ENCODE measurements around the gene SYPL2. TPM values are rescaled to one million over a fixed set of nuclear protein-coding genes. Genes with fewer than 3 reads are reported as not detected.

SYPL2 gene
- total and polyA plus RNA-seq, 2 of the 8 experiments (the other 6 are each of a cell fraction or from before 2014, with no cell fraction given): 1.5 TPM

DNA sequence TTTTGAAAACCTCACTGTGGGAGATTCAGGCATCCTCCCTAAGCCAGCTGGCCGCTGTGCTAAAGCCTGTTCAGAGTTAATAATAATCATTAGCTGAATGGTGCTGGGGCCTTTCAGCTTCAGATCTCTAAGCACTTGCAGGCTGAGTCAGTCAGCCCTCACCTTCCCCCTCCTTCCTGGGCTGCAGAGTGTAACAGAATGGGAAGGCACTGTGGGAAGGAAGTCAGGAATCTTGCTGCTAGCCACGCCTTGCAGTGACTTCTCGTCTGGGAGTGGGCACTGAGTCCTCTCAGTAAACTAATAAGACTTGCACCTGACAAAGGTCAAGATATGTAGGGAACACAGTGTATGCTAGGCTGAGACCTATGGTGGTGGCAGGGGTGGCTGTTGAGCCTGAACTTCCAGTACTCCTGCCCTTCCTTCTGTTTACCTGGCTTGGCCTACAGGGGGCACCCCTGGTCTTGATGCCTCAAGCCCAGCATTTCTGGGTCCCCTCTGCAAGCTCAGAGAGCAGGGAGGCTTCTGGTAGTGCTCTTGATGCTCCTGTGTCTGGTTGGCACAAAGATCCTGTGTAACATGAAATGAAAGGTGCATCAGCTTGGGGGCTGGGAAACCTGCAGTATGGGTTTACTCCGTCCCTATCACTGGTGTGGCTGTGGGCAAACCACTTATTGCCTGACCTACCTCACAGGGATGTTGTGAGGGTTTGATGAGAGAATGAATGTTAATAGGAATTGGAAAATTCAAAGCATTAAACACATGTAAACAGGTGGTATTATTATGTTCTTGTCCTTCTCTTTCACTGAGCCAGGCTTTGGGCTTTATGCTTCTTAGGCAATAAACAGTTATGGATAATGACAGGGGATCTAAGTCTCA lies 33.6 kb downstream of the SYPL2 start:
- 71% methylated on average over 4 of the region's 4 CpGs; no CpG with 5 or more reads in 1 of the 2 experiments for WGBS, 2 experiments (ENCODE audit: extremely low coverage in 1 of 2, insufficient coverage in 1 of 2, insufficient read length in 1 of 2, insufficient replicate concordance in 2 of 2, low coverage in 1 of 2, low lambda C conversion rate in 2 of 2, missing lambda C conversion rate in 1 of 2)
- Histone ChIP-seq H4K20me1 (replicated peaks in 1 of 2; ENCODE audit: control insufficient read depth in 1 of 2, insufficient read depth in 2 of 2, low read length in 2 of 2) (peaks cover 0 to 2% of the 10 kb centered on the region in 2 experiments), H3K14ac (ENCODE audit: insufficient read length) (no peak overlapping the region), H3K18ac (ENCODE audit: extremely low read depth, low read length) (no peak overlapping the region), H3K9me3 (ENCODE audit: insufficient read depth in 2 of 2, low read depth in 1 of 2, low read length in 1 of 2) (no peaks in the 10 kb centered on the region), H3K9ac (replicated peaks in 1 of 4; ENCODE audit: extremely low read depth in 1 of 4, low read depth in 3 of 4, low read length in 3 of 4) (no peak overlapping the region), H3K56ac (replicated peaks; ENCODE audit: insufficient read length, low read depth, low read length) (no peak overlapping the region), H2AK5ac (ENCODE audit: low read depth, low read length) (no peak overlapping the region), H4K91ac (replicated peaks; ENCODE audit: insufficient read length, low read length) (no peak overlapping the region), H3K23ac (ENCODE audit: insufficient read length) (no peak overlapping the region), H3K79me1 (ENCODE audit: low read depth, low read length) (no peaks in the 10 kb centered on the region), H2AFZ (ENCODE audit: low read length) (no peak overlapping the region), H2BK12ac (ENCODE audit: low read depth, low read length) (no peak overlapping the region; the same call in 1 of the 2 replicates), H3K4me1 (replicated peaks in 1 of 4; ENCODE audit: control insufficient read depth in 3 of 4, insufficient read depth in 4 of 4, low read length in 3 of 4) (peaks cover 0 to 11% (median 5%) of the 10 kb centered on the region in 4 experiments; a peak in 5 of 7 replicates), H2BK5ac (ENCODE audit: low read depth, low read length) (no peak overlapping the region), H3K36me3 (ENCODE audit: control insufficient read depth in 2 of 4, insufficient read depth in 4 of 4, low read length in 3 of 4) (peaks cover 0 to 2% (median 0%) of the 10 kb centered on the region in 4 experiments; a peak in 2 of 8 replicates), H3K4me2 (ENCODE audit: insufficient read depth in 1 of 2, low read depth in 2 of 2, low read length in 2 of 2) (no peak overlapping the region), H3K4ac (replicated peaks; ENCODE audit: insufficient read length, low read depth, low read length) (no peak overlapping the region), H3K27me3 (replicated peaks in 1 of 4; ENCODE audit: control insufficient read depth in 3 of 4, extremely low read depth in 1 of 4, insufficient read depth in 3 of 4, low read length in 3 of 4) (no peaks in the 10 kb centered on the region), H3K79me2 (ENCODE audit: control insufficient read depth in 1 of 2, insufficient read depth in 2 of 2, low read length in 2 of 2) (no peaks in the 10 kb centered on the region), H3K27ac (ENCODE audit: low read depth, low read length) (no peak overlapping the region), H2BK20ac (ENCODE audit: low read length) (no peak overlapping the region), H3K4me3 (ENCODE audit: extremely low read depth in 1 of 4, insufficient read depth in 2 of 4, low read depth in 3 of 4, low read length in 4 of 4) (no peak overlapping the region), H2BK120ac (replicated peaks; ENCODE audit: low read depth, low read length) (no peak overlapping the region), H4K5ac (ENCODE audit: insufficient read length, low read depth, low read length) (no peak overlapping the region), H4K8ac (ENCODE audit: extremely low read depth, insufficient read depth, low read length) (no peak overlapping the region), H3K23me2 (ENCODE audit: low read depth, low read length) (no peaks in the 10 kb centered on the region), H2BK15ac (ENCODE audit: low read length) (no peak overlapping the region)
- ChIA-PET CTCF (ENCODE audit: partially characterized antibody) (interaction anchor here (0.6 to 43.7 kb wide), 20 partner anchors 4 to 439 kb away, joined by 3 to 1755 read pairs (median 4); partner anchors contain the start of genes AMIGO1, ATXN7L2, CYB561D1 and GPR61), POLR2A (ENCODE audit: partially characterized antibody) (interaction anchor here (0.8 to 4.1 kb wide), 8 partner anchors 8 to 33 kb away, joined by 3 to 20 read pairs (median 6); partner anchors contain the start of genes AMIGO1 and ATXN7L2)
- TF ChIP-seq RAD21 (IDR thresholded peaks at IDR 0.05 in 1 of 2, conservative IDR thresholded peaks at IDR 0.05 in 1 of 2; ENCODE audit: low read depth in 2 of 2, low read length in 2 of 2) (peak; percentile 58 to 67), CREB1 (IDR thresholded peaks at IDR 0.05) (no peak)
- TF ChIP-seq, protein P1, sequence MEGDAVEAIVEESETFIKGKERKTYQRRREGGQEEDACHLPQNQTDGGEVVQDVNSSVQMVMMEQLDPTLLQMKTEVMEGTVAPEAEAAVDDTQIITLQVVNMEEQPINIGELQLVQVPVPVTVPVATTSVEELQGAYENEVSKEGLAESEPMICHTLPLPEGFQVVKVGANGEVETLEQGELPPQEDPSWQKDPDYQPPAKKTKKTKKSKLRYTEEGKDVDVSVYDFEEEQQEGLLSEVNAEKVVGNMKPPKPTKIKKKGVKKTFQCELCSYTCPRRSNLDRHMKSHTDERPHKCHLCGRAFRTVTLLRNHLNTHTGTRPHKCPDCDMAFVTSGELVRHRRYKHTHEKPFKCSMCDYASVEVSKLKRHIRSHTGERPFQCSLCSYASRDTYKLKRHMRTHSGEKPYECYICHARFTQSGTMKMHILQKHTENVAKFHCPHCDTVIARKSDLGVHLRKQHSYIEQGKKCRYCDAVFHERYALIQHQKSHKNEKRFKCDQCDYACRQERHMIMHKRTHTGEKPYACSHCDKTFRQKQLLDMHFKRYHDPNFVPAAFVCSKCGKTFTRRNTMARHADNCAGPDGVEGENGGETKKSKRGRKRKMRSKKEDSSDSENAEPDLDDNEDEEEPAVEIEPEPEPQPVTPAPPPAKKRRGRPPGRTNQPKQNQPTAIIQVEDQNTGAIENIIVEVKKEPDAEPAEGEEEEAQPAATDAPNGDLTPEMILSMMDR (IDR thresholded peaks at IDR 0.05; ENCODE audit: control extremely low read depth in 1 of 3, insufficient read depth in 1 of 3, low read depth in 1 of 3, low read length in 3 of 3): peak; percentile 82 to 87 (median 85)
- FAIRE-seq: no peak
- peak in 1 of 2 experiments; percentile 90 for DNase-seq (ENCODE audit: low read depth in 1 of 2, low spot score in 2 of 2)
